Stimulated activated CD8-positive, alpha-beta memory T cell treated with anti-CD3 and anti-CD28 coated beads, Interleukin-15, amount 100 ng/mL, for 48 hours (primary cell): ENCODE results near the gene PCSK2.

Experiments
- DNase-seq, 2 donors: peaks; one replicate each; pipeline ENCODE4 v3.0.0-alpha.2; 2020; ENCODE audit warnings: low read depth in 2 of 2

PCSK2 gene

DNA sequence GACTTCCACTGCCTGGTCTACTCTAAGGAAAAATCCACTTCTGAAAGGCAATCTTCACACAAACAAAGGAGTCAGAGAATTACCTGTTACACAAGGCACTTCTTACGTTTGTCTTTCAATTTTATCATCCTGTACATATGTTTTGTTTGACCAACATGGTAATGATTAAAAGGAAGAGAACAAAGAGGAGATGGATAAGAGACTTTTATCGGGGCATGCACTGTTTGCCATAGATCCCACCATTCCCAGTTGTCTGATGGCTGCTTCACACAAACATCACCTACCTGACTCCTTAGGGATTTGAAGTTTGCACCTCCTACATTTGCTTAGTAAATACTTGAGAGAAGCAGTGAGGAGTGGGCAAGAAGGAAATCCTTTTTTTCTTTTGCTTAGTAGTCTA, 217.3 kb downstream of the PCSK2 start:
- DNase-seq, result no peak

DNA sequence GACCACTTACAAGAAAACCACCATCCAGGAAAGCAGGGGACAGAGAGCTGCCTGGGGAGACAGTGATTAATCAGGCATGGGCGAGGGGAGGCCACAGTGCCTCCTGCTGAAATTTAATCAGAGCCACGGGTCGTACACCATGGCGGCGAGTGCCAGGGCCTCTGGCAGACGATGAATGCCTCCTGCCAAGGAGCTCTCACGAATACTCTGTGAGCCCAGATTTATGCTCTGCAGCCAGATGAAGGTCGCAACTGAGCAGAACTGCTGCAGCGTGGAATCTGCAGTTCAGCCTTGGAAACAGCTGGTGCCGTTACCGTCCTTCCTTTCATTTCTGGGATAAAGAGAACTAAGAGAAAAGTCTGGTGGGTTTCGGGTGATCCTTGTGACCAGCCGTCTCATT, 218.7 kb downstream of the PCSK2 start:
- DNase-seq, result no peak

DNA sequence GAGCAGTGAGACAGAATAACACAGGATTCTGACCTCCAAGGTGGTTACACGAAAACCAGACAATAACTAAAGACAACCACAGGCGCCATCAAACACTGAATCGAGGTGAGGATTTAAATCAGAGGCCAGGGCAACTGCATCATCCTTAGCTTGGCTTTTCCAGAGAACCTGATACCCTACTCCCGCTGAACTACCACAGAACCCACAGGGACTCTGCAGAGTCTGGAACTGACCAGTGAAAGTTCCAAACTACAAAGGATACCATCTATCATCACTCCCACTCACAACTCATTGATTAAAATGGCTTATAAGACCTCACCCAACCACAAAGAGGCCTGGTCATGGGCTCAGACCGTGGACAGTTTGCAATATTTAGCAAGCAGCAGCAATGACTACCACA, 219.3 kb downstream of the PCSK2 start:
- DNase-seq, result no peak

GRCh38 chr20:17448071-17448470, 221.2 kb downstream of the PCSK2 start:
- DNase-seq, result no peak

GRCh38 chr20:17449031-17449430, 222.2 kb downstream of the PCSK2 start:
- DNase-seq, result no peak

DNA sequence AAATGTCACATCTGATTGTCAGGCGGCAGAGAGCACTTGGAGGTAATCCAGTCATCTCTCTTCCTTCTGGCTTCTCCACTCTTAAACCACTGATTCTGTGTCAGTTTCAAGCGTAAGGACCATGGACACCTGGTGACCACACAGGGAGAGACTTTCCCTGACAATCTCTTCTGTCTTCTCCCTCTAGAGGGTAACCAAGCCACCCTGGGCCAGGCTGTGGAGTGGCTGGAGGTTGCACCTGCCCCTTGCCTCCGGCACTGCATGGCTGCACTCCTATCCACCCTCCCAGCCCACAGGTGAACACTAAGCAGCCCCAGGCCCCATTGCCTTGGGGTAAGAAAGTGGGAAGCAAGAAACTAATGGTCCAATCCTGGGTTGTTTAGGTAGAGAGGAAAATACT, 225.6 kb downstream of the PCSK2 start:
- DNase-seq, result no peak

GRCh38 chr20:17453592-17453991, 226.8 kb downstream of the PCSK2 start:
- no peak for DNase-seq

GRCh38 chr20:17456279-17456678, 229.4 kb downstream of the PCSK2 start:
- no peak for DNase-seq

DNA sequence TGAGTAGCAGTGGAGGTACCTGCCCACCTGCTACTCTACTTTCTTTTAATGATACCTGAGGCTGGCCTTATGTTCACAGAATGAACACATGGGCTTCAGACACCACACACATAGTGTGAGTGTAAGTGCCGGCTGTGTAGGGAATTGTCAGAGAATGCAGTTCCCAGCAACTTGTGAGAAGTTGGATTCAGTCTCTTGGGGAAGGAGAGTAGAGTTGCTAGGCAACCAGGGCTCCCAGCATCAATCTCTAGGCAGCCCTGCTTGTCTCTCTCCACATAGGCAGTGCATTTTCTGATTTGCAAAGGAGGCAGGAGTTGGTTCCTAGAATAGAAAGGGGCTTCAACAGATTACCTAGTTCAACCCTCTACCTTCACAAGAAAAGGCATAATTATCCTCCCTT, 230.2 kb downstream of the PCSK2 start:
- DNase-seq, result no peak

GRCh38 chr20:17457588-17458190, 230.8 kb downstream of the PCSK2 start:
- DNase-seq, result no peak

GRCh38 chr20:17460119-17460518, 233.3 kb downstream of the PCSK2 start:
- no peak for DNase-seq

DNA sequence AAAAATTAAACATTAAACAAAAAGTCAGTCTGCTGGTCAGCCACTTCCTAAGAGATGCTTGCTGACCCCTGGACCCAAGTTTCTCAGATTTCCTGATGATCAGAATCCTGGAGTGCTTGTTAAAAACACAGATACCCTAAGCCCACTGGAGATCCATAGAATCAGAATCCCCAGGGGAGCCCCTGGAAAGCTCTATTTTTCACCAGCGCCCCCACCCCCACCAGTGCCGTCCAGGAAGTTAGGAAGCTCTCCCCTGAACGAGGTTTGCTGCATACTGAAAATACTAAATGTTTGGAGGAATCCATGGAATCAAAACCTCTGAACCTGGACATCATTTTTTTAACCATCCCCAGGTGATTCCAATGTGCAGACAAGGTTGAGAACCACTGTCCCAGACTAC, 235.1 kb downstream of the PCSK2 start:
- no peak for DNase-seq

- no peak for DNase-seq
Measured at GRCh38 chr20:17463711-17464110, 236.9 kb downstream of the PCSK2 start.

DNA sequence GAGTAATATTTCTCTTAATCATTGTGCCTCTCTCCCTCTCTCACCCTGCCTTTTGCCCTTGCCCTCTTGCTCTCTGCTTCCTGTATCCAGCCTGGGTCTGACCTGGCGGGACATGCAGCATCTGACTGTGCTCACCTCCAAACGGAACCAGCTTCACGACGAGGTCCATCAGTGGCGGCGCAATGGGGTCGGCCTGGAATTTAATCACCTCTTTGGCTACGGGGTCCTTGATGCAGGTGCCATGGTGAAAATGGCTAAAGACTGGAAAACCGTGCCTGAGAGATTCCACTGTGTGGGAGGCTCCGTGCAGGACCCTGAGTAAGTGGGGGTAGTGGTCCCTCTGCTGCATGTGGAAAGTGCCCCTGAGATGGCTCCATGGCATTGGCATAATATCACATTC, 238.4 kb downstream of the PCSK2 start:
- no peak for DNase-seq

DNA sequence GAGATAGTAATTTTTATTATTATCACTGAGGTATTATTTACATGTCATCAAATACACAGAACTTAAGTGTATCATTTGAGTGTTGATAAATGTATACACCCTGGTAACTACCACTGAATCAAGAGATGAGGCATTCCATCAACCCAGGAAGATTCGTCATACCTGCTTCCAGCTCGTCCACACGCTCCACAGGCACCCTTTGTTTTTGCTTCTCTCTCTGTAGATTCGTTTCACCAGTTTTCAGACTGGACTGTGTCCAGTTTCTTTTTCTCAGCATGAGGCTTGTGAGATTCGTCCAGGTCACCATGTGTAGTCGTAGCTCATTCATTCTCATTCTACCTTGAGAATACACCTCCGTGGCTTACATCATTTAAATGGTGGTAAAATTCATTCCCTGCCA, 239.8 kb downstream of the PCSK2 start:
- no peak for DNase-seq

GRCh38 chr20:17467120-17467655, 240.3 kb downstream of the PCSK2 start:
- no peak for DNase-seq

- DNase-seq, result no peak
Measured at GRCh38 chr20:17468073-17468840, 241.4 kb downstream of the PCSK2 start.

- DNase-seq, result no peak
Measured at GRCh38 chr20:17469246-17470030, 242.6 kb downstream of the PCSK2 start.

DNA sequence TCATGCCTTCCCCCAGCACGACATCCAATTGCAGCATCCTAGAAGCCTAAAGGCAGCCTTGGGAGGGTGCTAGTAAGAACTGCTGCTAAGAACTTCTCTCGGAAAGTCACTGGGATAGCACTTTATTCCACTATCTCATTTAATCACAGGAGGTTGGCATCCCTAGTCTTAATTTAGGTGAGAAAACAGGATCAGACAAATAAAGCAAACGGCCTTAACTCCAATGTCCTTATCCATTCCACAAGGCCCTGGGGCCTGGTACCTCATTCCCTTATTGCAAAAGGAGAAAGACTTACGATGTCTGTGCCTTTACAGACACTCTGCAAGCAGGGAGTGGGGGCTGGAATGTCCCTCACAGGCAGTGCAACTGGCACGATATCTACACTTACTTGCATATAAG, 243.7 kb downstream of the PCSK2 start:
- DNase-seq, result no peak

DNA sequence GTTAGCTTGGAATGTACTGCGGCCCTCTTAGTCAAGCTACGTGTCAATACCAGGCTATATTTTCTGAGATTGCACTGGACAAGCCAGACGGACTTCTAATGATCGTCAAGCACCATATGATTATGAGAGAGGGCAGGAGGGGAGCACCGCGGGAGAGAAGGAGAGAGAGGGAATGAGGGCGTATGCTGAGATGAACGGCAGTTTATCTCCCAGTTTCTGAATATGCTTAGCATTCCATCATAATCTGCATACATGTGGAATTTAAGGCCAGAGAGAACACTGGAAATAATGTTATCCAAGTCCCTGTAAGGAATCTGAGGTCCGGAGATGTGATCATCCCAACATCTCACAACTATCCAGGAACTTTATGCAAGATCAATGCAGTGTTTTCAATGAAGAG, 244.1 kb downstream of the PCSK2 start:
- no peak for DNase-seq

DNA sequence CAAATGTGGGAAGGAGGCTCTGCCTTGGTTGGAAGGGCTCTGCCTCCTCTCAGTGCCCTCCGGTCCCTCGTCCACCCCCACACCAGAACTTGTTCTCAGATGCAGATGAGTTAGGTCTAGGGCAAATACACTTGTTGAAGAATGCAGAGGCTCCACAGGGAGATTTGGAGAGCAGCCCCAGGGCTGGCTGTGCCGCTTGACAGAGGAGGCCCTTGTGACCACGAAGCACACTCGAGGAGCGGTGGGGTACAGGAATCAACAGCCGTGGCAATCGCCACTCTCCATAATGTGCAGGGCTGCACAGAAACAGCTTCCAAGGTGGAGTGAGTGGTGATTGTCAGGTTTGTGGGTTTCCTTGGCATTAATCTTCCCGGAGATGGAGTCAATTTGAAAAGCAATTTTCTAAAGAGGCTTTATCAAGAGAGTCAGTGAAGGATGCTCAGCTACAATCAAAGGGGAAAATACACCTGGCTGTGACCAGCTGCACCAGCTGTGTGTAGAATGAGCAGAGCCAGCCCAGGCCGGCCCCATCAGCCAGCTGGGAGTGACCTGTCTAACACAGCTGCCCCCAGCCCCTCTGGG, 244.9 kb downstream of the PCSK2 start:
- no peak for DNase-seq

DNA sequence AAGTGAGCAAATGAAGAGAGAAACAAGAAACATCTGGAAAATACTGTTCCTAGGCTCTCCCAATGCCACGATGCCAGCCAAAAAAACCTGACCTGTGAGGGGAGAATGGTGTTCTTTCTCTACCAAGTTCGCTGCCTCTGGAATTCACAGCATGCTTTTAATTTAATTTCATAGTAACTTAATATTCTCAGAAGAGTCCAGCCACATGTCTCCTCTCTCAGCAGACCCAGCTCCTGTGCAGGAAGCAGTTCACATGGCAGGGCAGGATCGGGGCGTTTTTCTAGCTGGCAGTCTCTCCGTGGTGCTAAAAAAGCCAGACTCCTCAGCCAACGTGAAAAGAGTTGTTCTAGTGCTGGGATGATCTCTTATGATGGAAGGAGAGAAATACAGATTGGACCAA, 246.8 kb downstream of the PCSK2 start:
- DNase-seq, result no peak
